WERI-Rb-1 (cell line): Measurements from ENCODE around the gene MLIP.

Experiments used
- DNase-seq: peaks from one replicate; pipeline ENCODE4 v3.0.0-alpha.2; 2020
- H3K27ac ChIP-seq: fragments of 250-450 bp; sonication (Bioruptor Pico); 2 replicates; pipeline ENCODE4 v1.5.1; 2020; ENCODE audit warnings: mild to moderate bottlenecking, moderate library complexity
- H3K27me3 ChIP-seq: fragments of 250-450 bp; sonication (Bioruptor Pico); 2 replicates; pipeline ENCODE4 v1.5.1; 2021; ENCODE audit warnings: mild to moderate bottlenecking, low read depth, moderate library complexity; ENCODE audit not compliant: insufficient read depth, severe bottlenecking
- H3K36me3 ChIP-seq: fragments of 250-450 bp; sonication (Bioruptor Pico); 2 replicates; pipeline ENCODE4 v1.5.1; 2020; ENCODE audit warnings: mild to moderate bottlenecking, moderate library complexity
- H3K4me3 ChIP-seq: 2 replicates; pipeline ENCODE4 v1.5.1; 2011; ENCODE audit warnings: low read depth, mild to moderate bottlenecking, control low read depth, low read length
- H3K9me3 ChIP-seq: fragments of 250-450 bp; sonication (Bioruptor Pico); 2 replicates; pipeline ENCODE4 v1.5.1; 2021; ENCODE audit warnings: mild to moderate bottlenecking, moderate library complexity; ENCODE audit not compliant: severe bottlenecking
- TF ChIP-seq, protein P1 (sequence below): IDR thresholded peaks from 2 replicates; pipeline ENCODE4 v1.5.1; 2011; ENCODE audit warnings: low read depth, mild to moderate bottlenecking, control low read depth, inconsistent platforms, low read length

The MLIP gene

DNA sequence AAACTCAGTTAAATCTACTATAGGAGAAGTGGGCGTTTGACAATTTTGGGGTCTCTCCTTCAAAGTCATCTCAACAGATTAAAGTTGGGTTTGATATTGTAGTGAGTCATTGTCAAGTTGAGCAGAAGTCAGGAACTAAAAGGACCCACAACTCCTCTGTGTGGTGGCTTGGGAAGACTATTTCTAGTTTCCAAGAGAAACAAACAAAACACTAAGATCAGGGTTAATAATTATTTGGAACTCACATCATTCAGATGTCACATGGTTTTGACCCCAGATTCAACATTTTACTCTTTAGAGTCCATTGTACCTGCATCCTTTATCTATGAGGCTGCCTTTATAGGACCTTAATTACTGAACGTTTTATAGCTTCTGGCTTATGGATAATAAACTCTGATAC, 151.7 kb downstream of the MLIP start:
- H3K27me3 ChIP-seq = peaks cover 29% of the 10 kb centered on the region
- no peak for DNase-seq
- TF ChIP-seq, protein P1, sequence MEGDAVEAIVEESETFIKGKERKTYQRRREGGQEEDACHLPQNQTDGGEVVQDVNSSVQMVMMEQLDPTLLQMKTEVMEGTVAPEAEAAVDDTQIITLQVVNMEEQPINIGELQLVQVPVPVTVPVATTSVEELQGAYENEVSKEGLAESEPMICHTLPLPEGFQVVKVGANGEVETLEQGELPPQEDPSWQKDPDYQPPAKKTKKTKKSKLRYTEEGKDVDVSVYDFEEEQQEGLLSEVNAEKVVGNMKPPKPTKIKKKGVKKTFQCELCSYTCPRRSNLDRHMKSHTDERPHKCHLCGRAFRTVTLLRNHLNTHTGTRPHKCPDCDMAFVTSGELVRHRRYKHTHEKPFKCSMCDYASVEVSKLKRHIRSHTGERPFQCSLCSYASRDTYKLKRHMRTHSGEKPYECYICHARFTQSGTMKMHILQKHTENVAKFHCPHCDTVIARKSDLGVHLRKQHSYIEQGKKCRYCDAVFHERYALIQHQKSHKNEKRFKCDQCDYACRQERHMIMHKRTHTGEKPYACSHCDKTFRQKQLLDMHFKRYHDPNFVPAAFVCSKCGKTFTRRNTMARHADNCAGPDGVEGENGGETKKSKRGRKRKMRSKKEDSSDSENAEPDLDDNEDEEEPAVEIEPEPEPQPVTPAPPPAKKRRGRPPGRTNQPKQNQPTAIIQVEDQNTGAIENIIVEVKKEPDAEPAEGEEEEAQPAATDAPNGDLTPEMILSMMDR = no peak
- H3K36me3 ChIP-seq = no peaks in the 10 kb centered on the region
- no peaks in the 10 kb centered on the region for H3K9me3 ChIP-seq
- no peak overlapping the region for H3K27ac ChIP-seq
- no peak overlapping the region for H3K4me3 ChIP-seq

DNA sequence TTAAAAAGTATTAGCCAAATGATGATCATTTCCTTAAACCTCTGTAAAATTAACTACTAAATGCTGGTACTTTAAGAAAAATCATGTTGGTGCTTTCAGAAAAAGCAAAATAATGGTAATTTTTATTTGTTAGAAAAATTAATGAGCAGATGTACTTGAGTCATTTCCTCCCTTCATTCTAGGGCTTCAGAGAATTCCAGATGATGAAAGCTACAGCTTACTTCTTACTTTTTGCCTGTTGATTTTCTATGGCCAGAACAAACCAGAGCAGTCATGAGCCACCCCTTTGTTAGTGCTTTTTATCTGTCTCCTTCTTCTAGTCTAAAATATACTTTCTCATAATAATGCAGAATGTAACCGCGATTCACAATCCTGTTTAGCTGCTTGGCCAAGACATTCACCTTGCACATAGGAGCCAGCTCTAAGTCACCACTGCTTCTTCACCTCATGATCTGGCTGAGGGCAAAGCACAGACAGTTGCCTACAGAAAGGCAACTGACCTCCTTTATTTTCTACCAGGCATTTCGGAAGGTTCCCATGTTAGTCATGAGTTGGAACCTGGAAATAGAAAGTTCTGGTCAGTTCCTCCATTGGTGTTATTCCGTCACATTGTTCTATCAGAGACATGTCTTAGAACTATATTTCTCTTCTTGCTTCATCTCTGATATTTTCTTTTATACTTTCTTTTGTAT, 153.5 kb downstream of the MLIP start:
- no peak for DNase-seq
- Histone ChIP-seq H3K9me3 (no peaks in the 10 kb centered on the region), H3K27me3 (peaks cover 36% of the 10 kb centered on the region), H3K27ac (no peak overlapping the region), H3K4me3 (no peak overlapping the region), H3K36me3 (no peaks in the 10 kb centered on the region)
- TF ChIP-seq, protein P1 = no peak

DNA sequence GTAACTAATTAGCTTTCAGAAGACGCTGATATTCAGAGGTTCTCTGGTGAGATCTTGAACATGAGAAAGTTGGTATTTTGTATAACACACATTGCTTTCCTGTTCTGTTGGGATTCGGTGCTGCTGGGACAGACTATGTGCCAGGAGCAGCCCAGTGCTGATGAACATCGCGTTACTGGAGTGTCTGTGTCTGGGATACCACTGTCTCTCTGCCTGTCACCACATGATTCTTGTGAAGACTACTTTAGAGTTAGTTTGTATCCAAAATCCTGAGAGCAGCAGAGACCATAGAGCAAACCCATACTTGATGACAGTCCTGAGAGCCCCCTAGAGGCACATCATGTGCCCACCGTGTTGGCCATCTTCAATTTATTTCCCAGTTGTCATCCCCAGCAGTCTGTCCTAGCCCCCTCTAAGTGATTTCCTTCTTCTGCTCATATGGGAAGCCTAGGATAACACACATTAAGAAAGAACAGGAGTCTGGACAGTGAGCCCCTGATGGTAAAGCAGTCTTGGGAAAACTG, 155.2 kb downstream of the MLIP start:
- DNase-seq = no peak
- H3K4me3 ChIP-seq = no peak overlapping the region
- no peak overlapping the region for H3K27ac ChIP-seq
- no peaks in the 10 kb centered on the region for H3K36me3 ChIP-seq
- TF ChIP-seq, protein P1 = 0 out of 2 replicates have a peak, but pooled peaks have one; percentile 14
- H3K27me3 ChIP-seq = peaks cover 41% of the 10 kb centered on the region
- no peaks in the 10 kb centered on the region for H3K9me3 ChIP-seq

DNA sequence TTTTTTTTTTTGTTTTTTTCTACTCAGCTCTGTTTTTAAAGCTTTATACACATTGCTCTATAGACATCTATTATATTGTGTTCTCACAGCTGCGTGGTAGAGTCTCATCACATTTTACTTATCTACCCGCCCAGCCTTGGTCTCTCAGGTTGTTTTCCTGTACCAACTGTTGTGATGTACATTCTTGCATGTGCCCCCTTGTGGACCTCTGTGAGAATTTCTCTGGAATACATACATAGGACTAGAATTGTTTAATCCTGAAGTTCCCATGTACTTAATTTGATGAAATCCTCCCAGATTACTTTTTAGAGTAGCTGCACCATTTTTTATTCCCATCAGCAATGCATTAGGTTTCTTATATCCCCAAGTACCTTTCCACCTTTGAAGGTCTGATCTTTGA, 156.6 kb downstream of the MLIP start:
- Histone ChIP-seq H3K4me3 (no peak overlapping the region), H3K9me3 (no peaks in the 10 kb centered on the region), H3K27me3 (peaks cover 50% of the 10 kb centered on the region), H3K36me3 (no peaks in the 10 kb centered on the region), H3K27ac (no peak overlapping the region)
- TF ChIP-seq, protein P1 = peak; percentile 63
- DNase-seq = peak; percentile 59

DNA sequence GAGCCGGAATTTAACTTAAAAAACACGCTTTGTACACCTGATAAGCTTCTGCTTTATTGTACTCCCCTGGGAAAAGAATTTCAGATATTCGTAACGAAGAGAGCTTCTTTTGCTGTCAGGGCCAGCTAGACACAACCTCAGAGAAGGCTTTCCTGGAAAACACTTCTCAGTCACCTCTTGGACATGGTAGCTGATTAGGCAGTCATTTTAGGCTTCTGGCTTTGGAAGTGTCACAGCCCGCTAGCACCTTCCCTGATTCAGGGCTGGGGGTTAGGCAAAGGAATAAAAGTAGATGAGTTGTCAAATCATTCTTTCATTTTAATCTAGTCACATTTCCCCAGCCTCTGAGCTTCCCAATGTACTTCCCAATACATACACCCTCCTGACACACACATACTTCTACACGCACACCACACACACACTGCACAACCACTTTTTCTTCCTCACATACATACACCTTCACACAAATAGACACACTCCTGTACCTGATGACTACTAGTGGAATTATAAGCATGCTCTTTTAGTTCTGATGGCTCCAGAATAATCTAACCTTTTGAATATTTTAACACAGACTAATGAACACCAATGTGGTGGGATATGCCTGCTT, 162.1 kb downstream of the MLIP start:
- no peaks in the 10 kb centered on the region for H3K36me3 ChIP-seq
- no peak for DNase-seq
- no peak overlapping the region for H3K27ac ChIP-seq
- TF ChIP-seq, protein P1 = no peak
- peaks cover 31% of the 10 kb centered on the region for H3K27me3 ChIP-seq
- H3K9me3 ChIP-seq = no peaks in the 10 kb centered on the region
- no peak overlapping the region for H3K4me3 ChIP-seq
